HepG2 (cell line): ENCODE results near the gene ZFX.

Source experiments
- IRF2 ChIP-seq: IDR thresholded peaks from 2 replicates; pipeline ENCODE4 v1.6.1; 2018; ENCODE audit warnings: missing genetic modification reagents, missing compliant biosample characterization
- SETDB1 ChIP-seq: sonication (generic); formaldehyde crosslinking; IDR thresholded peaks from 2 replicates; pipeline ENCODE4 v1.5.1; 2020; ENCODE audit warnings: missing genetic modification reagents, mild to moderate bottlenecking, borderline replicate concordance
- ZNF251 ChIP-seq: sonication (generic); formaldehyde crosslinking; IDR thresholded peaks from 2 replicates; pipeline ENCODE4 v1.9.0; 2021; ENCODE audit warnings: mild to moderate bottlenecking, missing genetic modification reagents
- ZSCAN20 ChIP-seq: sonication (generic); formaldehyde crosslinking; IDR thresholded peaks from 2 replicates; pipeline ENCODE4 v1.4.0; 2020; ENCODE audit warnings: missing genetic modification reagents, mild to moderate bottlenecking, borderline replicate concordance
- TF ChIP-seq, protein P1 (sequence below): sonication (generic); formaldehyde crosslinking; IDR thresholded peaks from 2 replicates; pipeline ENCODE4 v1.4.0; 2020; ENCODE audit warnings: low read depth, mild to moderate bottlenecking, missing genetic modification reagents
- TF ChIP-seq, protein P2 (sequence below): IDR thresholded peaks from 2 replicates; pipeline ENCODE4 v1.6.1; 2016; ENCODE audit warnings: control low read depth
- TF ChIP-seq, protein P3 (sequence below): sonication (generic); formaldehyde crosslinking; IDR thresholded peaks from 2 replicates; pipeline ENCODE4 v1.5.0; 2020; ENCODE audit warnings: mild to moderate bottlenecking, missing genetic modification reagents, moderate library complexity
- TF ChIP-seq, protein P4 (sequence below): sonication (generic); formaldehyde crosslinking; IDR thresholded peaks from 2 replicates; pipeline ENCODE4 v1.4.0; 2020; ENCODE audit warnings: mild to moderate bottlenecking, missing genetic modification reagents
- TF ChIP-seq, protein P5 (sequence below): conservative IDR thresholded peaks from 2 replicates; pipeline ENCODE4 v1.6.1; 2018; ENCODE audit warnings: missing genetic modification reagents

DNA sequence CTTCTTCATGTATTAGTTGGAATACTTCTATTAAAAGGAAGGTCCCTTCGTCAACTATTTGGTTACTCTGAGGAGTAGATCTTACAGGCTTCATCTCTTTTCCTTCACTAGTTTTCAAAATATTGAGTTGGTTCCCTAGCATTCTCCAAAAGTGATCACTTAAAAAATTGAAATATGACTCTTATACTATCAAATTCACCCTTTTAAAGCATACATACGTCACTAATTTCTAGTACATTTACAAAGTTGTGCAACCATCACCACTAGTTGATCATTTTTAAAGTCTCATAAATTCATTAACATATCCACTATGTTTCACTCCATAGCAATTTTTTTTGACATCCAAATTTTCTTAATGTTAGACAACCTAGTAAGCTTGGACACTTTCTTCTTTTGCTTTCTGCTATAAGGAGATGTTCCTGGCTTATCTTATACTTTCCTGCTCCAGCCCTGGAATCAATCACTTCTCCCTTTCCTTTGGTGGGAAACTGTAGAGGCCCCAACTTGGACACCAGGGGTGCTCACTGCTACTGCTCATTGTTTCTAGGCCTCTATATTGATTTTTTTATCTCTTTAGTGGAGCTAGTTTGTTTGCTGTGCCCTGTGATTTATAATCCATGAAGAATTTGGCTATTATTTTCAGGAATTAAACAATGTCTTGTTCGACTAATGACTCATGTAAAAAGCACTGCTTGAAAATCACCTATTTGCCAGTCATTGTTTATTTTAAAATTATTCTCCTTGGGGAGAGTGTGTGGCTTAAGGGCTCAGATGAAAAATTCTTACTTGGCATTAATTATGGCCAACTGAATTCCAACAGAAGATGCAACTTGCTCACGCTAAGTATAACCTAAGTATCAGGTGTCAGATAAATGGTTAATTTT lies 4.0 kb upstream of the ZFX start:
- TF ChIP-seq, protein P1, sequence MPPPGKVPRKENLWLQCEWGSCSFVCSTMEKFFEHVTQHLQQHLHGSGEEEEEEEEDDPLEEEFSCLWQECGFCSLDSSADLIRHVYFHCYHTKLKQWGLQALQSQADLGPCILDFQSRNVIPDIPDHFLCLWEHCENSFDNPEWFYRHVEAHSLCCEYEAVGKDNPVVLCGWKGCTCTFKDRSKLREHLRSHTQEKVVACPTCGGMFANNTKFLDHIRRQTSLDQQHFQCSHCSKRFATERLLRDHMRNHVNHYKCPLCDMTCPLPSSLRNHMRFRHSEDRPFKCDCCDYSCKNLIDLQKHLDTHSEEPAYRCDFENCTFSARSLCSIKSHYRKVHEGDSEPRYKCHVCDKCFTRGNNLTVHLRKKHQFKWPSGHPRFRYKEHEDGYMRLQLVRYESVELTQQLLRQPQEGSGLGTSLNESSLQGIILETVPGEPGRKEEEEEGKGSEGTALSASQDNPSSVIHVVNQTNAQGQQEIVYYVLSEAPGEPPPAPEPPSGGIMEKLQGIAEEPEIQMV (CRISPR knock-in tag) = no peak
- TF ChIP-seq SETDB1 (CRISPR knock-in tag) (no peak), ZSCAN20 (no peak), IRF2 (CRISPR knock-in tag) (no peak), ZNF251 (CRISPR knock-in tag) (no peak)
- TF ChIP-seq, protein P2, sequence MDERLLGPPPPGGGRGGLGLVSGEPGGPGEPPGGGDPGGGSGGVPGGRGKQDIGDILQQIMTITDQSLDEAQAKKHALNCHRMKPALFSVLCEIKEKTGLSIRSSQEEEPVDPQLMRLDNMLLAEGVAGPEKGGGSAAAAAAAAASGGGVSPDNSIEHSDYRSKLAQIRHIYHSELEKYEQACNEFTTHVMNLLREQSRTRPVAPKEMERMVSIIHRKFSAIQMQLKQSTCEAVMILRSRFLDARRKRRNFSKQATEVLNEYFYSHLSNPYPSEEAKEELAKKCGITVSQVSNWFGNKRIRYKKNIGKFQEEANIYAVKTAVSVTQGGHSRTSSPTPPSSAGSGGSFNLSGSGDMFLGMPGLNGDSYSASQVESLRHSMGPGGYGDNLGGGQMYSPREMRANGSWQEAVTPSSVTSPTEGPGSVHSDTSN (CRISPR knock-in tag) = no peak
- TF ChIP-seq, protein P3, sequence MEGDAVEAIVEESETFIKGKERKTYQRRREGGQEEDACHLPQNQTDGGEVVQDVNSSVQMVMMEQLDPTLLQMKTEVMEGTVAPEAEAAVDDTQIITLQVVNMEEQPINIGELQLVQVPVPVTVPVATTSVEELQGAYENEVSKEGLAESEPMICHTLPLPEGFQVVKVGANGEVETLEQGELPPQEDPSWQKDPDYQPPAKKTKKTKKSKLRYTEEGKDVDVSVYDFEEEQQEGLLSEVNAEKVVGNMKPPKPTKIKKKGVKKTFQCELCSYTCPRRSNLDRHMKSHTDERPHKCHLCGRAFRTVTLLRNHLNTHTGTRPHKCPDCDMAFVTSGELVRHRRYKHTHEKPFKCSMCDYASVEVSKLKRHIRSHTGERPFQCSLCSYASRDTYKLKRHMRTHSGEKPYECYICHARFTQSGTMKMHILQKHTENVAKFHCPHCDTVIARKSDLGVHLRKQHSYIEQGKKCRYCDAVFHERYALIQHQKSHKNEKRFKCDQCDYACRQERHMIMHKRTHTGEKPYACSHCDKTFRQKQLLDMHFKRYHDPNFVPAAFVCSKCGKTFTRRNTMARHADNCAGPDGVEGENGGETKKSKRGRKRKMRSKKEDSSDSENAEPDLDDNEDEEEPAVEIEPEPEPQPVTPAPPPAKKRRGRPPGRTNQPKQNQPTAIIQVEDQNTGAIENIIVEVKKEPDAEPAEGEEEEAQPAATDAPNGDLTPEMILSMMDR (CRISPR knock-in tag) = no peak
- TF ChIP-seq, protein P4, sequence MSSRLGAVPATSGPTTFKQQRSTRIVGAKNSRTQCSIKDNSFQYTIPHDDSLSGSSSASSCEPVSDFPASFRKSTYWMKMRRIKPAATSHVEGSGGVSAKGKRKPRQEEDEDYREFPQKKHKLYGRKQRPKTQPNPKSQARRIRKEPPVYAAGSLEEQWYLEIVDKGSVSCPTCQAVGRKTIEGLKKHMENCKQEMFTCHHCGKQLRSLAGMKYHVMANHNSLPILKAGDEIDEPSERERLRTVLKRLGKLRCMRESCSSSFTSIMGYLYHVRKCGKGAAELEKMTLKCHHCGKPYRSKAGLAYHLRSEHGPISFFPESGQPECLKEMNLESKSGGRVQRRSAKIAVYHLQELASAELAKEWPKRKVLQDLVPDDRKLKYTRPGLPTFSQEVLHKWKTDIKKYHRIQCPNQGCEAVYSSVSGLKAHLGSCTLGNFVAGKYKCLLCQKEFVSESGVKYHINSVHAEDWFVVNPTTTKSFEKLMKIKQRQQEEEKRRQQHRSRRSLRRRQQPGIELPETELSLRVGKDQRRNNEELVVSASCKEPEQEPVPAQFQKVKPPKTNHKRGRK (CRISPR knock-in tag) = no peak
- TF ChIP-seq, protein P5, sequence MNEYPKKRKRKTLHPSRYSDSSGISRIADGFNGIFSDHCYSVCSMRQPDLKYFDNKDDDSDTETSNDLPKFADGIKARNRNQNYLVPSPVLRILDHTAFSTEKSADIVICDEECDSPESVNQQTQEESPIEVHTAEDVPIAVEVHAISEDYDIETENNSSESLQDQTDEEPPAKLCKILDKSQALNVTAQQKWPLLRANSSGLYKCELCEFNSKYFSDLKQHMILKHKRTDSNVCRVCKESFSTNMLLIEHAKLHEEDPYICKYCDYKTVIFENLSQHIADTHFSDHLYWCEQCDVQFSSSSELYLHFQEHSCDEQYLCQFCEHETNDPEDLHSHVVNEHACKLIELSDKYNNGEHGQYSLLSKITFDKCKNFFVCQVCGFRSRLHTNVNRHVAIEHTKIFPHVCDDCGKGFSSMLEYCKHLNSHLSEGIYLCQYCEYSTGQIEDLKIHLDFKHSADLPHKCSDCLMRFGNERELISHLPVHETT = no peak
